SKM-1 treated with dmso at 0.1 percent for 144 hours (cell line): ENCODE measurements around the gene POTEF.
"Not testable (repeated sequence)": the region's sequence is repeated elsewhere in the genome, so short reads cannot be mapped to it uniquely, and the experiment has no call there.

Experiments
- DNase-seq: peaks from one replicate; lab custom pipeline; 2025; ENCODE audit not compliant: unreplicated experiment; lab: John Stamatoyannopoulos, UW

Gene POTEF

GRCh38 chr2:130129120-130129829 is at the start of gene POTEF:
Gene POTEF (minus strand): TSS chr2:130129222. CDS start chr2:130120515, 8,707 bp downstream.
- not testable (repeated sequence) for DNase-seq

GRCh38 chr2:130174866-130175265 is 45.8 kb upstream of the POTEF start:
- DNase-seq, result not testable (repeated sequence)

GRCh38 chr2:130169896-130170295 is 40.9 kb upstream of the POTEF start:
- no peak for DNase-seq

GRCh38 chr2:130169163-130169562 is 40.1 kb upstream of the POTEF start:
- DNase-seq, result not testable (repeated sequence)

- DNase-seq, result not testable (repeated sequence)
Measured at GRCh38 chr2:130166611-130167010, 37.6 kb upstream of the POTEF start.

- DNase-seq, result no peak
Measured at GRCh38 chr2:130165293-130166016, 36.4 kb upstream of the POTEF start.

- DNase-seq, result no peak
Measured at GRCh38 chr2:130162968-130163367, 33.9 kb upstream of the POTEF start.

GRCh38 chr2:130162486-130162885 is 33.5 kb upstream of the POTEF start:
- DNase-seq, result not testable (repeated sequence)

- DNase-seq, result not testable (repeated sequence)
Measured at GRCh38 chr2:130160838-130161705, 32.0 kb upstream of the POTEF start.

- no peak for DNase-seq
Measured at GRCh38 chr2:130160131-130160530, 31.1 kb upstream of the POTEF start.

GRCh38 chr2:130159376-130159775 is 30.4 kb upstream of the POTEF start:
- DNase-seq, result not testable (repeated sequence)

GRCh38 chr2:130158631-130159030 is 29.6 kb upstream of the POTEF start:
- DNase-seq, result no peak

- peak; percentile 22 for DNase-seq
Measured at GRCh38 chr2:130157825-130158514, 28.9 kb upstream of the POTEF start.

GRCh38 chr2:130157354-130157753 is 28.3 kb upstream of the POTEF start:
- DNase-seq, result not testable (repeated sequence)

- no peak for DNase-seq
Measured at GRCh38 chr2:130156624-130157004, 27.6 kb upstream of the POTEF start.

GRCh38 chr2:130155956-130156623 is 27.1 kb upstream of the POTEF start:
- DNase-seq, result peak; percentile 5

GRCh38 chr2:130154773-130155765 is 26.0 kb upstream of the POTEF start:
- no peak for DNase-seq

GRCh38 chr2:130154423-130154770 is 25.4 kb upstream of the POTEF start:
- DNase-seq, result not testable (repeated sequence)
